Astrocyte (in vitro differentiated cells and primary cell): ENCODE data around the gene PDE9A. TPM values are rescaled to one million over a fixed set of nuclear protein-coding genes. Genes with fewer than 3 reads are reported as not detected.

Source experiments
- DNase-seq: peaks from one replicate; pipeline ENCODE4 v3.0.0-alpha.2; 2010; ENCODE audit warnings: low read depth
- FAIRE-seq: peaks from 2 replicates; lab custom pipeline; 2011; peaks lifted over from hg19 to GRCh38; lab: Jason Lieb, UNC
- H2AFZ ChIP-seq: 2 replicates; pipeline ENCODE4 v1.6.0; 2012; ENCODE audit warnings: low read depth, low read length, inconsistent platforms
- H3K27ac ChIP-seq: 2 replicates; pipeline ENCODE4 v1.5.1; 2011; ENCODE audit warnings: low read depth, low read length, inconsistent platforms
- H3K27me3 ChIP-seq: 2 replicates; pipeline ENCODE4 v1.6.0; 2011; ENCODE audit warnings: low read length, inconsistent platforms; ENCODE audit not compliant: insufficient read depth
- H3K36me3 ChIP-seq: 2 replicates; pipeline ENCODE4 v1.5.1; 2011; ENCODE audit warnings: low read length, inconsistent platforms; ENCODE audit not compliant: insufficient read depth
- H3K4me1 ChIP-seq: 2 replicates; pipeline ENCODE4 v1.5.1; 2011; ENCODE audit warnings: low read length, inconsistent platforms; ENCODE audit not compliant: insufficient read depth
- H3K4me2 ChIP-seq: 2 replicates; pipeline ENCODE4 v1.6.0; 2012; ENCODE audit warnings: low read length, inconsistent platforms
- H3K4me3 ChIP-seq: 2 replicates; pipeline ENCODE4 v1.5.1; 2011; ENCODE audit warnings: low read depth, mild to moderate bottlenecking, low read length, inconsistent platforms; ENCODE audit not compliant: insufficient read depth
- H3K79me2 ChIP-seq: 2 replicates; pipeline ENCODE4 v1.6.0; 2012; ENCODE audit warnings: mild to moderate bottlenecking, low read length, inconsistent platforms; ENCODE audit not compliant: insufficient read depth
- H3K9ac ChIP-seq: 2 replicates; pipeline ENCODE4 v1.6.0; 2012; ENCODE audit warnings: mild to moderate bottlenecking, low read length, inconsistent platforms
- H3K9me3 ChIP-seq: 2 replicates; pipeline ENCODE4 v1.5.1; 2012; ENCODE audit warnings: low read depth, mild to moderate bottlenecking, low read length, inconsistent platforms; ENCODE audit not compliant: insufficient read depth
- H4K20me1 ChIP-seq: 2 replicates; pipeline ENCODE4 v1.6.0; 2012; ENCODE audit warnings: low read length, inconsistent platforms; ENCODE audit not compliant: insufficient read depth
- H3K27ac Mint-ChIP-seq: one replicate; pipeline ENCODE4 v1.8.0; 2021; ENCODE audit warnings: mild to moderate bottlenecking, mixed read lengths; ENCODE audit not compliant: unreplicated experiment
- H3K27me3 Mint-ChIP-seq: one replicate; pipeline ENCODE4 v1.8.0; 2021; ENCODE audit warnings: low read depth, mixed read lengths; ENCODE audit not compliant: unreplicated experiment
- H3K36me3 Mint-ChIP-seq: one replicate; pipeline ENCODE4 v1.8.0; 2021; ENCODE audit warnings: low read depth, mixed read lengths; ENCODE audit not compliant: unreplicated experiment
- H3K4me1 Mint-ChIP-seq: one replicate; pipeline ENCODE4 v1.8.0; 2021; ENCODE audit warnings: low read depth, mixed read lengths; ENCODE audit not compliant: unreplicated experiment
- H3K4me3 Mint-ChIP-seq: one replicate; pipeline ENCODE4 v1.8.0; 2021; ENCODE audit warnings: mild to moderate bottlenecking, moderate library complexity, mixed read lengths; ENCODE audit not compliant: unreplicated experiment
- H3K9me3 Mint-ChIP-seq: one replicate; pipeline ENCODE4 v1.8.0; 2021; ENCODE audit warnings: mild to moderate bottlenecking, mixed read lengths; ENCODE audit not compliant: unreplicated experiment
- CTCF ChIP-seq: IDR thresholded peaks from 2 replicates; pipeline ENCODE4 v1.5.1; 2011; ENCODE audit warnings: low read depth, mild to moderate bottlenecking, inconsistent platforms, low read length, moderate library complexity; ENCODE audit not compliant: insufficient read depth
- EZH2 ChIP-seq: IDR thresholded peaks from 2 replicates; pipeline ENCODE4 v1.6.1; 2012; ENCODE audit warnings: mild to moderate bottlenecking, low read length, inconsistent platforms; ENCODE audit not compliant: insufficient read depth
- total RNA-seq: library from RNA; stranded (reverse); gene quantifications from 2 replicates; pipeline ENCODE4 v1.2.1, GENCODE V29; 2021

The PDE9A gene
- total RNA-seq, 1 donor from 2014 or later: 7.8 TPM

GRCh38 chr21:42815217-42815616, 161.8 kb downstream of the PDE9A start:
- Histone ChIP-seq H3K9ac (no peak overlapping the region), H3K4me2 (no peak overlapping the region), H3K27me3 (no peaks in the 10 kb centered on the region), H3K79me2 (no peaks in the 10 kb centered on the region), H3K4me1 (no peaks in the 10 kb centered on the region), H3K27ac (no peak overlapping the region), H2AFZ (no peak overlapping the region), H3K4me3 (no peak overlapping the region), H3K9me3 (peaks cover 3% of the 10 kb centered on the region), H4K20me1 (no peaks in the 10 kb centered on the region), H3K36me3 (no peaks in the 10 kb centered on the region)
- no peak for TF ChIP-seq CTCF
- TF ChIP-seq EZH2: no peak
- no peak for DNase-seq
- H3K36me3 Mint-ChIP-seq: peaks cover 2% of the 10 kb centered on the region
- H3K27me3 Mint-ChIP-seq: peaks cover 13% of the 10 kb centered on the region
- peaks cover 1% of the 10 kb centered on the region for H3K4me1 Mint-ChIP-seq
- H3K27ac Mint-ChIP-seq: no peak overlapping the region
- FAIRE-seq: no peak
- H3K4me3 Mint-ChIP-seq: no peak overlapping the region
- H3K9me3 Mint-ChIP-seq: peaks cover 5% of the 10 kb centered on the region

GRCh38 chr21:42818328-42818749, 164.9 kb downstream of the PDE9A start:
- Mint-ChIP-seq H3K36me3 (peaks cover 2% of the 10 kb centered on the region), H3K27me3 (peaks cover 6% of the 10 kb centered on the region), H3K9me3 (peaks cover 5% of the 10 kb centered on the region), H3K4me1 (no peaks in the 10 kb centered on the region), H3K4me3 (no peak overlapping the region), H3K27ac (no peak overlapping the region)
- no peaks in the 10 kb centered on the region for H4K20me1 ChIP-seq
- peaks cover 3% of the 10 kb centered on the region for H3K9me3 ChIP-seq
- H3K4me3 ChIP-seq: no peak overlapping the region
- no peak overlapping the region for H3K9ac ChIP-seq
- no peaks in the 10 kb centered on the region for H3K79me2 ChIP-seq
- no peak overlapping the region for H3K27ac ChIP-seq
- no peak overlapping the region for H2AFZ ChIP-seq
- peaks cover 3% of the 10 kb centered on the region for H3K27me3 ChIP-seq
- H3K4me1 ChIP-seq: no peaks in the 10 kb centered on the region
- TF ChIP-seq CTCF (peak; percentile 63), EZH2 (no peak)
- FAIRE-seq: no peak
- no peaks in the 10 kb centered on the region for H3K36me3 ChIP-seq
- DNase-seq: peak; percentile 14
- H3K4me2 ChIP-seq: no peak overlapping the region

- no peaks in the 10 kb centered on the region for H3K4me1 ChIP-seq
- no peak overlapping the region for H3K4me2 ChIP-seq
- H3K27ac ChIP-seq: no peak overlapping the region
- Mint-ChIP-seq H3K27ac (no peak overlapping the region), H3K4me1 (no peaks in the 10 kb centered on the region), H3K27me3 (peaks cover 6% of the 10 kb centered on the region), H3K4me3 (no peak overlapping the region), H3K9me3 (peaks cover 5% of the 10 kb centered on the region), H3K36me3 (peaks cover 2% of the 10 kb centered on the region)
- H3K9ac ChIP-seq: no peak overlapping the region
- no peak for TF ChIP-seq CTCF
- no peak for TF ChIP-seq EZH2
- H3K9me3 ChIP-seq: peaks cover under 1% of the 10 kb centered on the region
- H3K36me3 ChIP-seq: no peaks in the 10 kb centered on the region
- no peaks in the 10 kb centered on the region for H4K20me1 ChIP-seq
- no peaks in the 10 kb centered on the region for H3K79me2 ChIP-seq
- FAIRE-seq: no peak
- no peak overlapping the region for H2AFZ ChIP-seq
- H3K27me3 ChIP-seq: peaks cover 3% of the 10 kb centered on the region
- no peak for DNase-seq
- no peak overlapping the region for H3K4me3 ChIP-seq
These were observed 166.6 kb downstream of the PDE9A start for GRCh38 chr21:42819861-42820615.
